K562 (cell line): ENCODE results near the gene RPRD1B. TPM values are rescaled to one million over a fixed set of nuclear protein-coding genes. Genes with fewer than 3 reads are reported as not detected.

Experiments
- ETS2 ChIP-seq: IDR thresholded peaks from 2 replicates; pipeline ENCODE4 v1.6.1; 2016; ENCODE audit warnings: borderline replicate concordance, missing genetic modification characterization, mild to moderate bottlenecking, moderate library complexity, missing compliant biosample characterization; ENCODE audit not compliant: poor library complexity, severe bottlenecking
- HNRNPLL ChIP-seq: fragments of 200-400 bp; formaldehyde crosslinking; IDR thresholded peaks from 2 replicates; pipeline ENCODE4 v1.6.1; 2017; ENCODE audit warnings: low read length, low read depth, mild to moderate bottlenecking; ENCODE audit not compliant: poor library complexity, severe bottlenecking
- KDM1A ChIP-seq, 2 experiments: fragments of 450-650 bp; IDR thresholded peaks; 2 replicates each; pipeline ENCODE4 v1.6.1; 2016; ENCODE audit warnings: mild to moderate bottlenecking in 2 of 2
- POLR2B ChIP-seq: fragments of 450-650 bp; IDR thresholded peaks from 2 replicates; pipeline ENCODE4 v1.6.1; 2018; ENCODE audit warnings: low read depth; ENCODE audit not compliant: partially characterized antibody
- PPARD ChIP-seq: fragments of 250-450 bp; sonication (Bioruptor Pico); IDR thresholded peaks from 2 replicates; pipeline ENCODE4 v1.8.0; 2022; ENCODE audit warnings: inconsistent platforms, mild to moderate bottlenecking, moderate library complexity
- RBM25 ChIP-seq: fragments of 200-400 bp; formaldehyde crosslinking; IDR thresholded peaks from 2 replicates; pipeline ENCODE4 v1.6.1; 2018; ENCODE audit warnings: low read length, low read depth, moderate library complexity; ENCODE audit not compliant: severe bottlenecking
- RBM34 ChIP-seq: fragments of 200-400 bp; formaldehyde crosslinking; IDR thresholded peaks from 2 replicates; pipeline ENCODE4 v1.6.1; 2018; ENCODE audit warnings: low read length, borderline replicate concordance; ENCODE audit not compliant: insufficient read depth
- SRF ChIP-seq, 2 experiments: fragments of 250-450, 450-650 bp in 1 of 2; sonication (Bioruptor Pico) in 1 of 2; sonication (generic) in 1 of 2; formaldehyde crosslinking; IDR thresholded peaks; 2 replicates each; pipeline versions ENCODE4 v1.5.0 to v1.5.1; 2020 to 2022; ENCODE audit warnings: mild to moderate bottlenecking in 1 of 2, missing genetic modification reagents in 1 of 2
- ZFX ChIP-seq: sonication (generic); formaldehyde crosslinking; IDR thresholded peaks from 2 replicates; pipeline ENCODE4 v1.8.0; 2022; ENCODE audit warnings: mild to moderate bottlenecking, missing genetic modification reagents, moderate library complexity
- ZNF3 ChIP-seq: fragments of 250-450 bp; sonication (Bioruptor Pico); IDR thresholded peaks from 2 replicates; pipeline ENCODE4 v1.5.0; 2021; ENCODE audit warnings: mild to moderate bottlenecking, moderate library complexity
- ZNF408 ChIP-seq: fragments of 250-450 bp; sonication (Bioruptor Pico); IDR thresholded peaks from 2 replicates; pipeline ENCODE4 v1.4.0; 2020; ENCODE audit warnings: low read depth, mild to moderate bottlenecking, moderate library complexity
- polyA plus RNA-seq, 8 experiments: library from polyadenylated mRNA; depleted of rRNA in 4 of 8; stranded (reverse) in 5 of 8; unstranded in 3 of 8; fragments of >200 nt; fragmentation: Nextera tagmentation in 2 of 8; fragmentation: Illumina TruSeq in 1 of 8; extraction: Ambion mirVana in 2 of 8; extraction: Trizol in 1 of 8; gene quantifications; 2 replicates each; pipeline versions ENCODE4 v1.2.1 to v1.2.3, GENCODE V29; 2011 to 2014; ENCODE audit warnings: inconsistent platforms in 1 of 8, missing spikeins in 1 of 8
- total RNA-seq, 7 experiments: library from RNA; depleted of rRNA in 6 of 7; stranded (reverse); fragments of >200 nt in 6 of 7; fragmentation: Illumina TruSeq in 2 of 7; extraction: Trizol in 2 of 7; gene quantifications; 2 replicates each; pipeline versions ENCODE4 v1.2.1 to v1.2.3, GENCODE V29; 2011 to 2021; ENCODE audit warnings: low replicate concordance in 1 of 7
- TF ChIP-seq, protein P1 (sequence below): fragments of 250-450 bp; sonication (Bioruptor Pico); IDR thresholded peaks from 2 replicates; pipeline ENCODE4 v1.4.0; 2020; ENCODE audit warnings: mild to moderate bottlenecking, moderate library complexity, borderline replicate concordance
- TF ChIP-seq, protein P2 (sequence below): fragments of 250-450 bp; sonication (Bioruptor Pico); IDR thresholded peaks from 2 replicates; pipeline ENCODE4 v1.5.0; 2021; ENCODE audit warnings: mild to moderate bottlenecking, borderline replicate concordance
- TF ChIP-seq, protein P3 (sequence below): sonication (generic); formaldehyde crosslinking; IDR thresholded peaks from 2 replicates; pipeline ENCODE4 v1.8.1; 2023; ENCODE audit warnings: mild to moderate bottlenecking, missing genetic modification reagents
- TF ChIP-seq, protein P4 (sequence below): fragments of 450-650 bp; IDR thresholded peaks from 2 replicates; pipeline ENCODE4 v1.6.1; 2017; ENCODE audit warnings: antibody characterized with exemption

The RPRD1B gene
- total and polyA plus RNA-seq, 9 of the 15 experiments (the other 6 are each of a cell fraction or from before 2014, with no cell fraction given): 5.5 to 43.0 (median 24.4) TPM

DNA sequence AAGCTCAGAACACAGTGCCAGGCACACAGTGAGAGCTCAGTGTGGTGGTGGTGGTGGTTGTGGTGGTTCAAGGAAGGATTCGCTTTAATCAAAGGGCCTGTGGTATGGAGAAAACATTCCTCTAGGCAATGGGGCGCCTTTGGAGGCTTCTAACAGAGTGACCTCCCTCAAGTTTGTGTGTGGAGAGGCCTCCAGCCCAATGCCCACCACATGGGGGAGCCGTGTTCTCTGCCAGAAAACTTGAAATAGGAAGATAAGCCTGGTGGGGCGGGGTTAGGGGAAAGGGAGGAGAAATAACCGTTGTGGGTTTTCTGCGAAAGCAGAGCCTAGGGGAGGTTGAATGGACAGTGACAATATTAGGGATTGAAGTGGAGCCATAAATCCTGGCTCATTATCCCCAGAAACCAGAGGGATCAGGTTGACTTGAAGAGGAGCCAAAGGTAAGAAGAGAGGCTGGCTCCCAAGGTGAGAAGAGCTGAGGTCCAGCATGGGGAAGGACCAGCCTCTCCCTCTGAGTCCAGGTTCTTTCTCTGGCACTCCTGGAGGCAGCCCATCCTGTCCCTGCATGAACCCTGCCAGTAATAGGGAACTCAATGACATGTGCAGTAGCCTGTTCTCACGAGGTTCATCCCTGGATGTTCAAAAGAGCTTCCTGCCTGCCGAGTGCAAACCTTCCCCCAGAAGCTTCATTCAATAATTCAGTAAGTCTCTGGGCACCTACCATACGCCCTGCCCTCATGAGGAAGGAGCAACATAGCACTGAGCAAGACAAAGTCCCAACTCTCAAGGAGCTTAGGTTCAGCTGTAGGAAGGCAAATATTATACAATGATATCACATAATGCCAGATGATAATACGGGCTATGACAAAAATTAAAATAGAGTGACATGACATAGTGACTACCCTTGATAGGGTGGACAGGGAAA is 80.1 kb downstream of the RPRD1B start (continued):
- 0 out of 4 replicates have a peak, but pooled peaks of 1 of the 2 experiments have one; percentile 18 for TF ChIP-seq KDM1A (IDR thresholded peaks at IDR 0.05)
- TF ChIP-seq ETS2 (tag): no peak
- no peak for TF ChIP-seq ZNF408 (CRISPR knock-in tag)
- no peak; the same call in 1 of the 2 replicates for TF ChIP-seq ZFX (CRISPR knock-in tag)
- TF ChIP-seq, protein P1, sequence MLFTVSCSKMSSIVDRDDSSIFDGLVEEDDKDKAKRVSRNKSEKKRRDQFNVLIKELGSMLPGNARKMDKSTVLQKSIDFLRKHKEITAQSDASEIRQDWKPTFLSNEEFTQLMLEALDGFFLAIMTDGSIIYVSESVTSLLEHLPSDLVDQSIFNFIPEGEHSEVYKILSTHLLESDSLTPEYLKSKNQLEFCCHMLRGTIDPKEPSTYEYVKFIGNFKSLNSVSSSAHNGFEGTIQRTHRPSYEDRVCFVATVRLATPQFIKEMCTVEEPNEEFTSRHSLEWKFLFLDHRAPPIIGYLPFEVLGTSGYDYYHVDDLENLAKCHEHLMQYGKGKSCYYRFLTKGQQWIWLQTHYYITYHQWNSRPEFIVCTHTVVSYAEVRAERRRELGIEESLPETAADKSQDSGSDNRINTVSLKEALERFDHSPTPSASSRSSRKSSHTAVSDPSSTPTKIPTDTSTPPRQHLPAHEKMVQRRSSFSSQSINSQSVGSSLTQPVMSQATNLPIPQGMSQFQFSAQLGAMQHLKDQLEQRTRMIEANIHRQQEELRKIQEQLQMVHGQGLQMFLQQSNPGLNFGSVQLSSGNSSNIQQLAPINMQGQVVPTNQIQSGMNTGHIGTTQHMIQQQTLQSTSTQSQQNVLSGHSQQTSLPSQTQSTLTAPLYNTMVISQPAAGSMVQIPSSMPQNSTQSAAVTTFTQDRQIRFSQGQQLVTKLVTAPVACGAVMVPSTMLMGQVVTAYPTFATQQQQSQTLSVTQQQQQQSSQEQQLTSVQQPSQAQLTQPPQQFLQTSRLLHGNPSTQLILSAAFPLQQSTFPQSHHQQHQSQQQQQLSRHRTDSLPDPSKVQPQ (CRISPR knock-in tag): no peak
- no peak for TF ChIP-seq RBM34
- TF ChIP-seq, protein P2, sequence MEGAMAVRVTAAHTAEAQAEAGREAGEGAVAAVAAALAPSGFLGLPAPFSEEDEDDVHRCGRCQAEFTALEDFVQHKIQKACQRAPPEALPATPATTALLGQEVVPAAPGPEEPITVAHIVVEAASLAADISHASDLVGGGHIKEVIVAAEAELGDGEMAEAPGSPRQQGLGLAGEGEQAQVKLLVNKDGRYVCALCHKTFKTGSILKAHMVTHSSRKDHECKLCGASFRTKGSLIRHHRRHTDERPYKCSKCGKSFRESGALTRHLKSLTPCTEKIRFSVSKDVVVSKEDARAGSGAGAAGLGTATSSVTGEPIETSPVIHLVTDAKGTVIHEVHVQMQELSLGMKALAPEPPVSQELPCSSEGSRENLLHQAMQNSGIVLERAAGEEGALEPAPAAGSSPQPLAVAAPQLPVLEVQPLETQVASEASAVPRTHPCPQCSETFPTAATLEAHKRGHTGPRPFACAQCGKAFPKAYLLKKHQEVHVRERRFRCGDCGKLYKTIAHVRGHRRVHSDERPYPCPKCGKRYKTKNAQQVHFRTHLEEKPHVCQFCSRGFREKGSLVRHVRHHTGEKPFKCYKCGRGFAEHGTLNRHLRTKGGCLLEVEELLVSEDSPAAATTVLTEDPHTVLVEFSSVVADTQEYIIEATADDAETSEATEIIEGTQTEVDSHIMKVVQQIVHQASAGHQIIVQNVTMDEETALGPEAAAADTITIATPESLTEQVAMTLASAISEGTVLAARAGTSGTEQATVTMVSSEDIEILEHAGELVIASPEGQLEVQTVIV (CRISPR knock-in tag): no peak
- no peak for TF ChIP-seq PPARD
- peak; percentile 44 for TF ChIP-seq RBM25
- TF ChIP-seq SRF (CRISPR knock-in tag; IDR thresholded peaks at IDR 0.05): peak in 1 of 2 experiments; percentile 60; a peak in 1 of 4 replicates
- no peak for TF ChIP-seq ZNF3 (CRISPR knock-in tag)
- TF ChIP-seq HNRNPLL: no peak
- no peak for TF ChIP-seq POLR2B
- TF ChIP-seq, protein P3, sequence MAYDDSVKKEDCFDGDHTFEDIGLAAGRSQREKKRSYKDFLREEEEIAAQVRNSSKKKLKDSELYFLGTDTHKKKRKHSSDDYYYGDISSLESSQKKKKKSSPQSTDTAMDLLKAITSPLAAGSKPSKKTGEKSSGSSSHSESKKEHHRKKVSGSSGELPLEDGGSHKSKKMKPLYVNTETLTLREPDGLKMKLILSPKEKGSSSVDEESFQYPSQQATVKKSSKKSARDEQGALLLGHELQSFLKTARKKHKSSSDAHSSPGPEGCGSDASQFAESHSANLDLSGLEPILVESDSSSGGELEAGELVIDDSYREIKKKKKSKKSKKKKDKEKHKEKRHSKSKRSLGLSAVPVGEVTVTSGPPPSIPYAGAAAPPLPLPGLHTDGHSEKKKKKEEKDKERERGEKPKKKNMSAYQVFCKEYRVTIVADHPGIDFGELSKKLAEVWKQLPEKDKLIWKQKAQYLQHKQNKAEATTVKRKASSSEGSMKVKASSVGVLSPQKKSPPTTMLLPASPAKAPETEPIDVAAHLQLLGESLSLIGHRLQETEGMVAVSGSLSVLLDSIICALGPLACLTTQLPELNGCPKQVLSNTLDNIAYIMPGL: 0 out of 2 replicates have a peak, but pooled peaks have one; percentile 4
- TF ChIP-seq, protein P4, sequence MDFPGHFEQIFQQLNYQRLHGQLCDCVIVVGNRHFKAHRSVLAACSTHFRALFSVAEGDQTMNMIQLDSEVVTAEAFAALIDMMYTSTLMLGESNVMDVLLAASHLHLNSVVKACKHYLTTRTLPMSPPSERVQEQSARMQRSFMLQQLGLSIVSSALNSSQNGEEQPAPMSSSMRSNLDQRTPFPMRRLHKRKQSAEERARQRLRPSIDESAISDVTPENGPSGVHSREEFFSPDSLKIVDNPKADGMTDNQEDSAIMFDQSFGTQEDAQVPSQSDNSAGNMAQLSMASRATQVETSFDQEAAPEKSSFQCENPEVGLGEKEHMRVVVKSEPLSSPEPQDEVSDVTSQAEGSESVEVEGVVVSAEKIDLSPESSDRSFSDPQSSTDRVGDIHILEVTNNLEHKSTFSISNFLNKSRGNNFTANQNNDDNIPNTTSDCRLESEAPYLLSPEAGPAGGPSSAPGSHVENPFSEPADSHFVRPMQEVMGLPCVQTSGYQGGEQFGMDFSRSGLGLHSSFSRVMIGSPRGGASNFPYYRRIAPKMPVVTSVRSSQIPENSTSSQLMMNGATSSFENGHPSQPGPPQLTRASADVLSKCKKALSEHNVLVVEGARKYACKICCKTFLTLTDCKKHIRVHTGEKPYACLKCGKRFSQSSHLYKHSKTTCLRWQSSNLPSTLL: no peak
